Epithelial cell of prostate (primary cell): ENCODE measurements around the gene HOXA7.

Experiments
- DNase-seq: peaks from one replicate; pipeline ENCODE4 v3.0.0-alpha.2; 2011; ENCODE audit warnings: low read depth, low spot score
- H3K27ac ChIP-seq: fragments of 450-650 bp; 2 replicates; pipeline ENCODE4 v1.5.1; 2017; ENCODE audit warnings: mild to moderate bottlenecking

HOXA7 gene

DNA sequence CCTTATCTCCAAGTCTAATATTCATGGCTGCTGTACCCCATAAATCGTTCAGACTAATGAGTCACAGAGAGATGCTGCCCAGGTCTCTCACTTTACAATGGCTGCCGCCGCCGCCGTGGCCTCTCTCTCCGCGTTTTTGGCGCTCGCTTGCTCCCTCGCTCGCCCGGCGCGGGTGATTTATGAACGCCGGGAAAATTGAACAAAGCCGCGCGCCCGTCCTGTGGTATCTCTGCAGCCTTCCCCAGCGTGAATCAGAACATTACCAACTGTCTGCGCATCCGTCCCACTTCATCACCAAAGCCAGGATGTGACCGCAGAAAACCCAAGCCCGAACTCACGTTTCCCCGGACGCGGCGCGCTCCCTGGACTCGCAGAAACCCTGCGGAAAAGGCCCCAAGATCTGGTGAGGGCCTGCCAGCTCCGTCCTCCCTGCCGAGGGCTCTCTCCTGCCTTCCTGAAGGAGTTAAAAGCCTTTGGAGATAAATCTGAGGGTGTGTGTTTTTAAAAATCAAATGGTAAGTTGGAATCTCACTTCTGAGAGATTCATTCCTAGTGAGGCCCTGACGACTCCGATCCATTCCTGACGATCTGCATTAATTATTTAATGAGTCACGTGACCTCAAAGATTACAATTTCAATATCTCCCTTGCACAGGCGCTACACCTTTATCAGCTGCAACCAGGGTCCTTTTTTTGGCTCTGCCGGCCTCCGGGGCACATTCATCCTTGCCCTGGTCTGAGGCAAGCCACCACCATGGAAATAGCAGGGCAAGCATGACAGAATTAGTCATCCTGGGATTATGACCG, 32.2 kb downstream of the HOXA7 start:
- no peak overlapping the region for H3K27ac ChIP-seq
- DNase-seq: no peak

- no peak overlapping the region for H3K27ac ChIP-seq
- no peak for DNase-seq
Observed at GRCh38 chr7:27123477-27124053, 32.9 kb downstream of the HOXA7 start.

DNA sequence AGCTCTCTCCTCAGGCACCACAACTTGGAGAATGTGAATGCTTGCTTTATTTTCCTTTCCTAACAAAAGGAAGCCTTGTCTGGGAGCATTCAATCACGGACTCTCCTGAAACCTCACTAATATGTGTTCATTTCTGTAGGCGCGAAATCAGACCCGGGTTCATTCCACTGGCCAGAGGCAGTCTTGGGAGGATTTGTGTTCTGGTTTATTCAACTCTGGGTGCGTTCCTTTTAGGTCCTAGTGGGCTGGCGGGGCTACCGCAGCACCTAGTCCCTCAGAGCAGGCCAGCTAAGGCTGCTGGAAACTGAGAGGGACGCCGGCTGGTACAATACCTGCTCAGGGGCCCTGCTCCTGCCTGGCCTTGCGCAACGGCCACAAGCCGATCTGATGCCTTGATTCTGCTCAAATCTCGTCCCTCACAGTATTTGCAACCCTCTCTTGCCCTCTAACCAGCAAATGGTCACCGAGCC, 33.4 kb downstream of the HOXA7 start:
- no peak overlapping the region for H3K27ac ChIP-seq

GRCh38 chr7:27122077-27122910, 34.2 kb downstream of the HOXA7 start:
- H3K27ac ChIP-seq: no peak overlapping the region
- DNase-seq: no peak

More for the DNA sequence above, 33.4 kb downstream of the HOXA7 start:
- no peak for DNase-seq

- H3K27ac ChIP-seq: no peak overlapping the region
- DNase-seq: no peak
Observed at GRCh38 chr7:27121684-27122076, 34.8 kb downstream of the HOXA7 start.

GRCh38 chr7:27119412-27119911, 37.0 kb downstream of the HOXA7 start:
- no peak overlapping the region for H3K27ac ChIP-seq
- DNase-seq: no peak

- no peak for DNase-seq
- H3K27ac ChIP-seq: no peak overlapping the region
Observed at GRCh38 chr7:27118580-27118979, 37.9 kb downstream of the HOXA7 start.

GRCh38 chr7:27117887-27118491, 38.5 kb downstream of the HOXA7 start:
- H3K27ac ChIP-seq: no peak overlapping the region

DNA sequence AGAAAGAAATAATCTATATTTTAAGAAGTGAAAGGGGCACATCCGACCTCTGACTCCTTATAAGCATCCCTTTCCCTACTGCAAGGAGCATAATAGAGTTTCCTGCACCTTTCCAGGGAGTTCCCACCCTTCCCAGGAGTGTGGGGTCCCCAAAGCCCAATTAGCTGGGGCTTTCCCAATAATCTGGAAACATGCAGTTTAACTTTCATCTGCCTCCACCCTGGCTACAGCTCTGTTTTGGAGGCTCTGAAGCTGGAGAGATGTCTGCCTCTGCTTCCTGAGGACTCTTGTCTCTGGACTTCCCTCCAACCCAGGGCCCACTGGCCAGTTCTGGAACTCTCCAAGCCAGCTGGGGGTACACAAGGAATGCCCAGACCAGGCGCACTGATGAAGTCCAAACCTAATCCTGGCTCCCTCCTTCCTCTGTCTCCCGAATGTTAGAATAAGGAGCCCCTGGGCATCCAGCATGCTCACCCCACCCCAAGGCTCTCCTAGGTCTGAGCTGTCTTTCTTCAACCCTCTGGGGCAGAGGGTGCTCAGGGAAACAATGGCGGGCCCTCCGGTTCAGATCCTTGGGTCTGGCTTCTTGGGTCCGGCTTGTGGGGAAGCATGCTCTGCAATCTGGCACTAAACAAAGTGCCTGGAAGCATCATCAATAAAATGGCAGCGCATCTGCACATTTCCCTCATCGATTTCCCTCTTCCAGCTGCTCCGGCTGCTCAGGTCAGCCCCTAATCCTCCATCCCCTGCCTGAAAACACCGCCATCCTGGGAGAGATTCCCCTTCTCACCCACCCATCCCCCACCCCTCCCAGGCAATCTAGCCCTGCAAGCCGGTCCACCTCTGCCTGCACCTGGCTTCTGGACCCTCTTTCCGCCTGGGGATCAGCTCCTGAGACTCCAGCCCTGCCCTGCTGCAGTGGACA, 39.3 kb downstream of the HOXA7 start:
- no peak overlapping the region for H3K27ac ChIP-seq
- DNase-seq: no peak

More at GRCh38 chr7:27117887-27118491, 38.5 kb downstream of the HOXA7 start:
- DNase-seq: no peak

DNA sequence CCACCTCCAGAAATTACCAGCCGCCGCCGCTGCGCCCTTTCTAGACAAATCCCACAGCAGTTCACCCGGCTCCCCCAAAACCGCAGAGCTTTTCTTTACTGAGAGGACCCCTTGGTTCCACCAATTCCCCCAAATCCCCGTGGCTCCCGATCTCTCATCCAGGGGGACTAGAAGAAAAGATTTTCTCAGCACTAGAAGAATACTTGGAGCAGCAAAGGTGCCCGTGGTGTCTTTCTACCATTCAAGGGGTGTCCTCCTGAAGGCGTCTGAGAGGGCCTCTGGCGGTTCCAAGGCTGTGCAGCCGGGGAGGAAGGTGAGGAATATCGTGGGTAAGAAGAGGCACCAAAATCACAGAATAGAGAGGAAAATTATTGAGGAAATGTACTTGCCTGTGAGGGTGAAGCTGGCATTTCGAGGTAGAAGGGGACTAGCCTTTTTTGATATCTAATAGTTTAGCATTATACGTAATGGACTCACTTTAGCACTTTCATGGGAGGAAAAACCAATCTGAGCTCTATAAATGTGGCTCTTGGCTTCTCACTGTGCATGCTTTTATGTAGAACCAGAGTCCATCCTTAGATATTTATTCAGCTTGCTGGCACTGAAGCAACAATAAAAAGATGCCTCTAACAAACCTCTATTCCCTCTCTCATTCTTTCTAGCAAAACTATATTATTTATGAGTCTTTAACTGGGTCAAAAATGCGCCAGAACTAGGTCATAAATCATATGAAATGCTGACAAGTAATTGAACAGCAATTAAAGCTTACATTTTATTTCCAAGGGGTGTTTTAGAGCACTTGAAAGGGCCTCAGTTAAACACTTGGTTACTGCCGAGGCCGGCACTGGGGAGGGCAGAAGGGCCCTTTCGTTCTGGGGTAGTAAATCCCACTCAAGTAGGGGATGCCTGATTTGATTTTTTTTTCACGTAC, 40.2 kb downstream of the HOXA7 start:
- H3K27ac ChIP-seq: peak overlapping the region; percentile 82
- no peak for DNase-seq

DNA sequence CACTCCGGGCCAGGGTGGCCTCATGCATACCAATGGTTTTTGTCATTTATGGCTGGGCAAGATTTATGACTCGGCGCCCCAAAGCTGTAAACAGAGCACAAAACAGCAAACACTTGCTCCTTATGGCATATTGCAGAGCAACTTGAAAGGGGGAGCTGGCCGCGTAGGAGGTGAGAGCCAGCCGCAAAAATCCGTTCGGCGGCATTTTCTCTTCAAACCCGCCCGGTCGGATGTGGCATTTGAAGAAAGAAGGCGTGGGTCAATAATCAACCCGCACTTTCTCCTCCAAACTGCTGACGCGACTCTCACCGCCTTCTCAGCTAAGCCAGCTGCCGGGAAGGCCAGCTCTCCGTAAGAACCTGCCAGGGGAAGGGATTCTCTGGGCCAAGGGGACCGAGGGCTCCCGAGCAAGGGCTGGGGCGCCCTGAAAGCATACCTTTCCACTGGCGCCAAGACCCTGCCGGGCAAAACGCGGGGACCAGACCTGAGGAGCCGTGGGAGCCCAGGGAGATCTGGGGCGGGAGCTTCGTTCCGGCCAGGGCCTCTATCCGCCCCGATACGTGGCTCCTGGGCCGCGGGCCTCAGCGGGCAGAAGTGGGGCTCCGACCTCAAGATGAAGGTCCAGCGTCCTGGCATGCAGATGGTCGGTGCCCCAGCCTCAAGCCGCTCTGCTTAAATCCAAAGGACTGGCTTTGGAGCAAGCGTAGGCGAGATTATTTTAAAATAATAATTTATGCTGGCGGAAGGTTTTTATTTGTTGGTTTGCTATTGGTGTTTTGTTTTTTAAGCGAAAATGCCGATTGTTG, 41.1 kb downstream of the HOXA7 start:
- H3K27ac ChIP-seq: peak overlapping the region; percentile 82
- no peak for DNase-seq

GRCh38 chr7:27114881-27115220, 41.6 kb downstream of the HOXA7 start:
- no peak for DNase-seq
- peak overlapping the region; percentile 82 for H3K27ac ChIP-seq

DNA sequence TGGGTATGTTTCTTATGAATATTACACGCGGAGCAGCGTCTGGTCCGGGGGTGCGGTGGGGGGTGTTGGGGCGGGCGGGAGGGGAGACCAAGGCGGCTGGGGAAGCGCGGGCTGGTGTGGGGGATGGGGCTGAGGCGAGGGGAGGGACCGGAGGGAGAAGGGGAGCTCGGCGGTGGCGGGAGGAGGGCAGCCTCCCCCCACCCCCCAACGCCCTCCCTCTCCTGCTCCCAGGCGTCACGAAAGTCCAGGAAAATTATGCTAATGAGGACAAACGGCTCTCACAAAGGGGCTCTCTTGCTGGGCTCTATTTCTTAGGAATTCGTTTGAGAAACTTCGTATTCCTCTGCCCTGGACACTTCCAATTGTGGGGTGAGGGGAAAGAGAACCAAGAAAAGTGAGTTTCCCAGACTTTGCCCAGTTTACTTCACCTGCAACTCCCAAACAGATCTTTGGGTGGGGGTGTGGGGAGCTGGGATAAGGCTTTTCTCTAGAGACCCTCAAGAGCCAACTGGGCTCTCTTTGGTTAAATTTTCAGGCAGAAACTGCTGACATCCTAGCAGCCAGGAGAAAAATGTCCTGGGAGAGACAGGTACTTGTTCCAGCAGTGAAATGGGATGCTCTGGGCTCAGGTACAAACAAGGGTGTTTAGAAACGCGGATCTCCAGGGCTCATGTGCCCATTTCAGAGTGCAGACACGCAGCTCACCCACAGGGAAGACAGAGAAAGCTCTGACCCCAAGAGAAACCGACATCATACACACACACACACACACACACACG, 42.3 kb downstream of the HOXA7 start:
- peak overlapping the region; percentile 82 for H3K27ac ChIP-seq

GRCh38 chr7:27112955-27113949, 43.2 kb downstream of the HOXA7 start:
- peak overlapping the region; percentile 82 for H3K27ac ChIP-seq
- peak; percentile 80 for DNase-seq

More for the DNA sequence above, 42.3 kb downstream of the HOXA7 start:
- DNase-seq: no peak

DNA sequence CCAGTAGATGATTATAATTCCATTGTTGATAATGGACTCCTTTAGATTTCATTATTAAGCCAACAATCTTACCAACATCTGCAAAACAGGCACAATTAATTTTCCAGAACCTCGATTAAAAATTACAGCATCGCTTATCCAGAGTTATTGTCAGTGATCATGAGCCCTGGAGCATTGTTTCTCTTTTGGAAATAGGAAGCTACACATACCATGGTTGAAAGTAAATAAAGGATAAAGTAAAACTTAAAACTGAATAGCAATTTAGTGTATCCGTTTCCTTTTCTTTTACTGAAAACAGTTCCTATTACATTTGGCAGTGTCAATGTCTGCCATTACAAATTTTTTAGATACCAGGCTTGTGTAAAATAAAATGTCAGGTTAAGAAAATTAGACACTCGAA, 44.1 kb downstream of the HOXA7 start:
- H3K27ac ChIP-seq: peak overlapping the region; percentile 82
- DNase-seq: no peak
